ENCODE measurements around the gene RAB6B. TPM values are rescaled to one million over a fixed set of nuclear protein-coding genes. Genes with fewer than 3 reads are reported as not detected.

Gene RAB6B
- polyA plus RNA-seq, 1 donor (not counting 4 experiments of a cell fraction or from before 2014, with no cell fraction given): 2.2 TPM

- no peaks in the 10 kb centered on the region for H3K79me2 ChIP-seq (ENCODE audit: control insufficient read depth, insufficient read depth, low read length)
- no peaks in the 10 kb centered on the region for H3K9me1 ChIP-seq (ENCODE audit: control insufficient read depth, extremely low read depth, insufficient read depth, low read length)
- H4K20me1 ChIP-seq (ENCODE audit: control insufficient read depth, extremely low read depth, insufficient read depth, low read length): no peaks in the 10 kb centered on the region
- H3K27me3 ChIP-seq (ENCODE audit: control insufficient read depth, extremely low read depth, insufficient read depth, low read length): peaks cover 12% of the 10 kb centered on the region
- TF ChIP-seq EZH2 (IDR thresholded peaks at IDR 0.05; ENCODE audit: low read length): no peak
- TF ChIP-seq CTCF (optimal IDR thresholded peaks at IDR 0.05 in 1 of 3, IDR thresholded peaks at IDR 0.05 in 1 of 3, conservative IDR thresholded peaks at IDR 0.05 in 1 of 3; ENCODE audit: extremely low read depth in 1 of 3, insufficient read depth in 2 of 3, low read length in 3 of 3): no peak
- H3K9ac ChIP-seq (ENCODE audit: control insufficient read depth, extremely low read depth, insufficient read depth, low read length): no peak overlapping the region
- DNase-seq (ENCODE audit: low read depth, low spot score) (no peak), FAIRE-seq (peak; percentile 20)
- no peaks in the 10 kb centered on the region for H3K36me3 ChIP-seq (ENCODE audit: control insufficient read depth in 2 of 2, extremely low read depth in 1 of 2, insufficient read depth in 2 of 2, low read length in 2 of 2)
- H3K4me2 ChIP-seq (ENCODE audit: control insufficient read depth, extremely low read depth, insufficient read depth, low read depth, low read length): no peak overlapping the region
- H2AFZ ChIP-seq (ENCODE audit: control insufficient read depth, low read length): no peak overlapping the region
- H3K9me3 ChIP-seq (ENCODE audit: control insufficient read depth, low read depth, low read length): no peaks in the 10 kb centered on the region
- H3K4me3 ChIP-seq (ENCODE audit: control insufficient read depth in 2 of 3, extremely low read depth in 1 of 3, insufficient read depth in 2 of 3, low read depth in 1 of 3, low read length in 3 of 3): no peak overlapping the region
- no peaks in the 10 kb centered on the region for H3K4me1 ChIP-seq (ENCODE audit: control insufficient read depth, extremely low read depth, insufficient read depth, low read length)
- dilution Hi-C loops (cut with MboI; ENCODE audit: extremely low pct_ligation_motif_present, low sequenced_read_pairs): no loop called here
- no peak overlapping the region for H3K27ac ChIP-seq (ENCODE audit: control insufficient read depth, insufficient read depth, low read length)
These were observed 20.3 kb upstream of the RAB6B start for GRCh38 chr3:133915685-133916658.

DNA sequence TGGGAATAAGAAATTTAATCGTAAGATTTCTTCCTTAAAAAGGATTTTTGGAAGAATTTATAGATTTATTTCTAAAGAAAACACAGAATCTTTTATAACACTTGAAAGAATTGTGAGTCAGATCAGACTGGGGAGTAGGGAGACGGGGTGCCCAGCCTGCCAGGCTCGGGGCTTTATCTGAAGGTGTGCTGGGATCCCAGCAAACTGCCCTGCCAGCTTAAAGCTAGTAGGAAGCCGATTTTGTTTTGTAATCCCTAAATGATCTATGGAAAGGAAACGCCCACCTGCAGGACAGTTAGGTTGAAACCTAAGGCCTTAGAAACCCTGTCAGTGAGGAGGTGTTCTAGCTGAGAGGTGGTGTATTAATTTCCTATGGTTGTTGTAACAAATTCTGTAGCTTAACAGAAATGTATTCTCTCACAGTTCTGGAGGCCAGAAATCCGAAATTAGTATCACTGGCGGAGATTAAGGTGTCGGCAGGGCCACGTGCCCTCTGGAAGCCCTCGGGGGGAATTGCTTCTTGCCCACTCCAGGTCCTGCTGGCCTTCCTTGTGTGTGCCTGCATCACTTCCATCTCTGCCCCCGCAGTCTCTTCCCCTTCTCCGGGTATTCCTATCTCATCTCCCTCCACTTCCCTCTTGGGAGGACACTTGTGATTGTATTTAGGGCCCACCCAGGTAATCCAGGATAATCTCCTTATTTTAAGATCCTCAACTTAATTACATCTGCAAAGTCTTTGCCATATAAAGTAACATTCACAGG, 19.3 kb upstream of the RAB6B start:
- Histone ChIP-seq H3K36me3 (ENCODE audit: control insufficient read depth in 2 of 2, extremely low read depth in 1 of 2, insufficient read depth in 2 of 2, low read length in 2 of 2) (no peaks in the 10 kb centered on the region), H3K9me1 (ENCODE audit: control insufficient read depth, extremely low read depth, insufficient read depth, low read length) (no peaks in the 10 kb centered on the region), H3K79me2 (ENCODE audit: control insufficient read depth, insufficient read depth, low read length) (no peaks in the 10 kb centered on the region), H3K27me3 (ENCODE audit: control insufficient read depth, extremely low read depth, insufficient read depth, low read length) (peaks cover 12% of the 10 kb centered on the region), H2AFZ (ENCODE audit: control insufficient read depth, low read length) (no peak overlapping the region), H3K9me3 (ENCODE audit: control insufficient read depth, low read depth, low read length) (no peaks in the 10 kb centered on the region), H4K20me1 (ENCODE audit: control insufficient read depth, extremely low read depth, insufficient read depth, low read length) (no peaks in the 10 kb centered on the region), H3K4me3 (ENCODE audit: control insufficient read depth in 2 of 3, extremely low read depth in 1 of 3, insufficient read depth in 2 of 3, low read depth in 1 of 3, low read length in 3 of 3) (no peak overlapping the region), H3K4me1 (ENCODE audit: control insufficient read depth, extremely low read depth, insufficient read depth, low read length) (no peaks in the 10 kb centered on the region), H3K4me2 (ENCODE audit: control insufficient read depth, extremely low read depth, insufficient read depth, low read depth, low read length) (no peak overlapping the region), H3K9ac (ENCODE audit: control insufficient read depth, extremely low read depth, insufficient read depth, low read length) (no peak overlapping the region), H3K27ac (ENCODE audit: control insufficient read depth, insufficient read depth, low read length) (no peak overlapping the region)
- DNase-seq (ENCODE audit: low read depth, low spot score) (no peak), FAIRE-seq (no peak)
- dilution Hi-C loops (cut with MboI; ENCODE audit: extremely low pct_ligation_motif_present, low sequenced_read_pairs): no loop called here
- TF ChIP-seq EZH2 (IDR thresholded peaks at IDR 0.05; ENCODE audit: low read length) (no peak), CTCF (optimal IDR thresholded peaks at IDR 0.05 in 1 of 3, IDR thresholded peaks at IDR 0.05 in 1 of 3, conservative IDR thresholded peaks at IDR 0.05 in 1 of 3; ENCODE audit: extremely low read depth in 1 of 3, insufficient read depth in 2 of 3, low read length in 3 of 3) (no peak)
